OCI-LY1 (cell line): ENCODE data around the gene TPD52L1.

ENCODE experiments used
- H2AFZ ChIP-seq: fragments of 200-600 bp; sonication (generic), shearing (Covaris generic); 2 replicates; pipeline ENCODE4 v1.6.0; 2014; ENCODE audit warnings: antibody characterized with exemption, mild to moderate bottlenecking, low read length
- H3F3A ChIP-seq: fragments of 200-600 bp; sonication (generic), shearing (Covaris generic); 2 replicates; pipeline ENCODE4 v1.6.0; 2014; ENCODE audit warnings: mild to moderate bottlenecking, antibody characterized with exemption, low read length, moderate library complexity; ENCODE audit not compliant: insufficient read depth
- H3K27ac ChIP-seq: fragments of 200-600 bp; sonication (generic); 2 replicates; pipeline ENCODE4 v1.5.1; 2014; ENCODE audit warnings: low read length, mixed run types, mild to moderate bottlenecking, low read depth; ENCODE audit not compliant: poor library complexity, severe bottlenecking
- H3K27me3 ChIP-seq: fragments of 200-600 bp; sonication (generic); 2 replicates; pipeline ENCODE4 v1.6.0; 2014; ENCODE audit warnings: antibody characterized with exemption, mild to moderate bottlenecking, low read length, moderate library complexity; ENCODE audit not compliant: insufficient read depth
- H3K36me3 ChIP-seq: fragments of 200-600 bp; sonication (generic); 2 replicates; pipeline ENCODE4 v1.6.1; 2014; ENCODE audit warnings: mild to moderate bottlenecking, antibody characterized with exemption, low read length, moderate library complexity, mixed read lengths; ENCODE audit not compliant: insufficient read depth
- H3K4me1 ChIP-seq: fragments of 200-600 bp; sonication (generic); 2 replicates; pipeline ENCODE4 v1.5.1; 2014; ENCODE audit warnings: mild to moderate bottlenecking, low read length, moderate library complexity; ENCODE audit not compliant: insufficient read depth, severe bottlenecking
- H3K4me2 ChIP-seq: fragments of 200-600 bp; sonication (generic), shearing (Covaris generic); 2 replicates; pipeline ENCODE4 v1.6.1; 2014; ENCODE audit warnings: low read length
- H3K4me3 ChIP-seq: fragments of 200-600 bp; sonication (generic); 2 replicates; pipeline ENCODE4 v1.5.1; 2014; ENCODE audit warnings: low read length, low read depth, mild to moderate bottlenecking, mixed read lengths; ENCODE audit not compliant: poor library complexity, severe bottlenecking
- H3K79me2 ChIP-seq: fragments of 200-600 bp; shearing (Covaris generic); 2 replicates; pipeline ENCODE4 v1.6.1; 2016; ENCODE audit warnings: mixed run types, low read length, mixed read lengths; ENCODE audit not compliant: insufficient read depth
- H3K9ac ChIP-seq: fragments of 200-600 bp; sonication (generic), shearing (Covaris generic); 2 replicates; pipeline ENCODE4 v1.6.1; 2014; ENCODE audit warnings: mild to moderate bottlenecking, low read length, mixed read lengths
- H3K9me2 ChIP-seq: fragments of 200-600 bp; sonication (generic), shearing (Covaris generic); 2 replicates; pipeline ENCODE4 v1.6.1; 2014; ENCODE audit warnings: low read depth, mild to moderate bottlenecking, low read length, mixed read lengths
- H3K9me3 ChIP-seq: fragments of 200-600 bp; shearing (Covaris generic); 2 replicates; pipeline ENCODE4 v1.6.1; 2014; ENCODE audit warnings: low read length, mixed read lengths
- H4K20me1 ChIP-seq: fragments of 200-600 bp; sonication (generic), shearing (Covaris generic); 2 replicates; pipeline ENCODE4 v1.6.0; 2016; ENCODE audit warnings: mild to moderate bottlenecking, low read length; ENCODE audit not compliant: insufficient read depth
- CTCF ChIP-seq: fragments of 200-600 bp; sonication (generic), shearing (Covaris generic); IDR thresholded peaks from 2 replicates; pipeline ENCODE4 v1.5.1; 2017; ENCODE audit warnings: mild to moderate bottlenecking, antibody characterized with exemption, low read length, moderate library complexity, mixed read lengths
- EZH2 ChIP-seq: fragments of 200-600 bp; sonication (generic), shearing (Covaris generic); IDR thresholded peaks from 2 replicates; pipeline ENCODE4 v1.8.0; 2017; ENCODE audit warnings: borderline replicate concordance, mixed run types, mild to moderate bottlenecking, antibody characterized with exemption, low read length, moderate library complexity, mixed read lengths

TPD52L1 gene

GRCh38 chr6:125217369-125217768 is 63.8 kb downstream of the TPD52L1 start:
- Histone ChIP-seq H3K4me2 (no peak overlapping the region), H4K20me1 (no peaks in the 10 kb centered on the region), H3K36me3 (no peaks in the 10 kb centered on the region), H3K27ac (no peak overlapping the region), H2AFZ (no peak overlapping the region), H3K27me3 (no peaks in the 10 kb centered on the region), H3K4me1 (no peaks in the 10 kb centered on the region), H3K9me2 (no peaks in the 10 kb centered on the region), H3K4me3 (no peak overlapping the region), H3F3A (no peaks in the 10 kb centered on the region), H3K79me2 (no peaks in the 10 kb centered on the region), H3K9me3 (no peaks in the 10 kb centered on the region), H3K9ac (no peak overlapping the region)
- no peak for TF ChIP-seq EZH2
- no peak for TF ChIP-seq CTCF

- Histone ChIP-seq H3K36me3 (no peaks in the 10 kb centered on the region), H3K9ac (no peak overlapping the region), H3K4me1 (no peaks in the 10 kb centered on the region), H4K20me1 (no peaks in the 10 kb centered on the region), H3K9me2 (no peaks in the 10 kb centered on the region), H3K4me3 (no peak overlapping the region), H3K27me3 (no peaks in the 10 kb centered on the region), H3K4me2 (no peak overlapping the region), H3F3A (no peaks in the 10 kb centered on the region), H3K79me2 (no peaks in the 10 kb centered on the region), H2AFZ (no peak overlapping the region), H3K9me3 (no peaks in the 10 kb centered on the region), H3K27ac (no peak overlapping the region)
- TF ChIP-seq CTCF: no peak
- no peak for TF ChIP-seq EZH2
Observed at GRCh38 chr6:125217992-125218391, 64.4 kb downstream of the TPD52L1 start.

GRCh38 chr6:125219361-125219895 is 65.9 kb downstream of the TPD52L1 start:
- Histone ChIP-seq H3K4me3 (no peak overlapping the region), H3F3A (no peaks in the 10 kb centered on the region), H3K27me3 (no peaks in the 10 kb centered on the region), H3K4me1 (no peaks in the 10 kb centered on the region), H2AFZ (no peak overlapping the region), H3K27ac (no peak overlapping the region), H3K4me2 (no peak overlapping the region), H3K9me3 (no peaks in the 10 kb centered on the region), H3K36me3 (no peaks in the 10 kb centered on the region), H3K9ac (no peak overlapping the region), H3K79me2 (no peaks in the 10 kb centered on the region), H4K20me1 (no peaks in the 10 kb centered on the region), H3K9me2 (no peaks in the 10 kb centered on the region)
- no peak for TF ChIP-seq EZH2
- TF ChIP-seq CTCF: no peak
